Cerebellar nuclear complex (tissue), 1 donor: Measurements from ENCODE around the gene ANK3.

Experiments used
- DNase-seq, 2 experiments: peaks; one replicate each; lab custom pipeline; 2025; lab: John Stamatoyannopoulos, UW

The ANK3 gene

GRCh38 chr10:60176925-60177324 lies 212.8 kb downstream of the ANK3 start:
- DNase-seq, result no peak

GRCh38 chr10:60175441-60175971 lies 214.2 kb downstream of the ANK3 start:
- no peak for DNase-seq

GRCh38 chr10:60172363-60172990 lies 217.2 kb downstream of the ANK3 start:
- DNase-seq, result no peak

- DNase-seq, result no peak
These were observed 218.2 kb downstream of the ANK3 start for GRCh38 chr10:60171436-60172013.

- DNase-seq, result no peak
These were observed 219.4 kb downstream of the ANK3 start for GRCh38 chr10:60170250-60170649.

DNA sequence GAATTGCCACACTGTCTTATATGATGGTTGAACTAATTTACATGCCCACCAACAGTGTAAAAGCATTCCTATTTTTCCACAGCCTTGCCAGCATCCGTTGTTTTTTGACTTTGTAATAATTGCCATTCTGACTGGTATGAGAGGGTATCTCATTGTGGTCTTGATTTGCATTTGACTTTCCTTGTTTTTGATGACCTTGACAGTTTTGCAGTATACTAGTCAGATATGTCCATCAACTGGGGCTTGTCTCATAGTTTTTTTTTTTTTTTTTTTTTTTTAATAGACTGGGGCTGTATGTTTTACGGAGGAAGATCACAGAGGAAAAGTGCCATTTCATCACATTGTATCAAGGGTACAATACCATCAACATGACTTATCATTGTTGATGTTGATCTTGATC lies 220.6 kb downstream of the ANK3 start:
- no peak for DNase-seq

GRCh38 chr10:60167050-60167449 lies 222.6 kb downstream of the ANK3 start:
- peak in 1 of 2 experiments; percentile 27 for DNase-seq

DNA sequence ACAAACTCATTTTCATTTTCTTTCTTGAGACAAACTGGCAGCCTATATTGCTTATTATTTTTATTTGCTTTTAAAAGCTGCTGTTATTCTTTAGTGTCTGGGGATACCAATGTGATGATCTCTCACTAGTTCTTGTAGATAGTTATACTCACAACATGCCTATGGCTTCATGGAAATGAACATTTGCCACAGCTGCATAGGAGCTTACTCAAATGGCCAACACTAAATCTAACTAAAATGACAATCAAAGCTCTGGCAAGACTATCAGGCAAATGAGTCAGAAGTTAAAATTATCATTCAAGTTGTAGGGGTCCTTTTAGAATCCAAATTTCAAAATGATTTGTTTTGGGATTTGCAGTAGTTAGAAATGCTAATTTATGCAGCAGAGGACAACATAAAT lies 225.9 kb downstream of the ANK3 start:
- no peak for DNase-seq

DNA sequence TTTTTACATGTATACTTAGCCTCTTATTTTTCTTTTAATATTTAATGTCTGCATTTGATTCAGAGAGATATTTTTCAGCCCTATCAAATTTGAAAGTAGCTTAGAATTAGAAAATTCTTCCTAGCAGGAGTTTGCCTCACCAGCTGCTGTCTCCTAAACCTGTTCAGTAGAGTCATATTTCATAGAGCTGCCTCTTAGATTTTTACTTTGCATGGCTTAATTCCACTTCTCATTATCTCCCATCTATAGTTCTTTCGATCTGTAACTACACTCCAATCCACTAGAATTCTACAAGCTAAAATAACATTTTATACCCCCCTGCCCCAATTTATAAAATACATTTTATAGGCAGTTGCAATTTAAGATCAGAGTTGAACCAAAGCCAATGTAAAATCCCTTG lies 227.0 kb downstream of the ANK3 start:
- no peak for DNase-seq

DNA sequence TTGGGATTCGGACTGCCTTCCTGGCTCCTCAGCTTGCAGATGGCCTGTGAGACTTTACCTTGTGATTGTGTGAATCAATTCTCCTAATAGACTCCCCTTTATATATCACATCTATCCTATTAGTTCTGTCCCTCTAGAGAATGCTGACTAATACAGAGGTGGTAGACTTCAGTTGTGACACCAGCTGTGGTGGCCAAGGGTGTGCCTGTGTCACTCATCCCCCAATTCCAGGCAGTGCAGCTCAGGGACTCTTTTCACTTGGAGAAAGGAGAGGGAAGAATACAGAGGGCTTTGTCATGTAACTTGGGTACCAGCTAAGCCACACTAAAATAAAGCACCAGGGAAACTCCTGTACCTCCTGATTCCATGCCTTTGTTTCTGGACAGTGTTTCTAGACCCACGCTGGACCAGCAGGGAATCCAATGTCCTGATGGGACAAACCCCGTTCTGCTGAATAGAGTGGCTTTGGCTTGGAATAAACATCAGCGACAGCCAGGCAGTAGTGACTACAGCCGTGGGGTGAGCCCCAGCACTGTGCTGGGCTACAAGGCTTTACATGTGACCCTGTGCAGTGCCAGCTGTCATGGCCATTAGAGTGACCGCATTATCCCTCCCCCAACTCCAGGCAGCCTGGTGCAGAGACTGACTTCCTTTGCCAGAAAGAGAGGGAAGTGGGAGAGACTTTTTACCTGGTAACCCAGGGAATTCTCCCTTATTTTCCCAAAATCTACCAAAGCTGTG lies 233.6 kb downstream of the ANK3 start:
- no peak for DNase-seq

DNA sequence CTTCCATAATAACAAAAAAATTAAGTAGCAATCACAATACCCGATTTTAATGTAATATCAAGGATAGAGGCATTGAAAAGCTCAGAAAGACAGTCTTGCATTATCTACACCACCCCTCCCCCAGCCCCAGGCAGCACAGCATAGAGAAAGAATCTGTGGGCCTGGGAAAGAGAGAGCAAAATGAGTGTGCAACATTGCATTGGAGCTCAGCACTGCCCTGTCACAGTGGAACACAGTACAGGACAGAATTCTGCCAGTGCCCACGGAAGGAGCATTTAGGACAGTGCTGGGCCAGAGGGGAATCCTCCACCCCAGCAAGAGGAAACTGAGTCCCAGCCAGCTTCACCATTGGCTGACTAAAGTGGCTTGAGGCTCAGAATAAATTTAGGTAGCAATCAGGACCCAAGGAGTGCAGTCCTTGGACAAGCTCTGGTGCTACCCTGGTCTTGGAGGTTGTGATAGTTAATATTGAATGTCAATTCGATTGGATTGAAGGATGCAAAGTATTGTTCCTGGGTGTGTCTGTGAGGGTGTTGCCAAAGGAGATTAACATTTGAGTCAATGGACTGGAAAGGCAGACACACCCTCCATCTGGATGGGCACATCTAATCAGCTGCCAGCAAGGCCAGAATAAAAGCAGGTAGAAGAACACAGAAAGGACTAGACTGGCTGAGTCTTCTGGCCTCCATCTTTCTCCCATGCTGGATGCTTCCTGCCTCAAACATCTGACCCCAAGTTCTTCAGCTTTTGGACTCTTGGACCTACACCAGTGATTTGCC lies 234.4 kb downstream of the ANK3 start:
- no peak for DNase-seq

- no peak for DNase-seq
These were observed 240.7 kb downstream of the ANK3 start for GRCh38 chr10:60149003-60149402.

DNA sequence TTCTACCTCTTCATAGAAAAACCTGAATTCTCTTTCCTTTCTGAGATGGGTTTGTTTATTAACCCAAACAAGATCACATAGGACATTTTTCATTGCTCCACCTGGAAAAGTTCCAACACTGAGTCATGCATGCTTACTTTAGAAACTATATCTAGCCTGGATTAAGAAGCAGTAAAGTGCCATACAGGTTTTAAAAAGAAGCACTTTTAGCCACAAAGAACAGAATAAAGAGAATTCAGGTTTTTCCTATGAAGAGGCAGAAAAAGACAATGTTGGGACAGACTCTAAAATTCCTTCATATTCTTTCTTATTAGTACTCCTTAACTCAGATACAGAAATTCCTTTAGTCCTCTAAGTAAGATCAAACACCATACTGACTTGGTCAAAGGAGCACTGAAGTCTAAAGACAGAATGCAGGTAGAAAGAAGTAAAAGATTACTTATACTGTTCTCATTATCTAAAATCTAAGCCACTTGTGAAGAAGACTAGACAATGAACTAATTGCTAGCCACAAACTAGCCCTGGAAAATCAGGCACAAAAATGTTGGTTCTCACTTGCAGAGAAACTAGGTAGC lies 241.3 kb downstream of the ANK3 start:
- no peak for DNase-seq

GRCh38 chr10:60147576-60148265 lies 242.0 kb downstream of the ANK3 start:
- no peak for DNase-seq

- DNase-seq, result no peak
These were observed 242.7 kb downstream of the ANK3 start for GRCh38 chr10:60147025-60147424.

DNA sequence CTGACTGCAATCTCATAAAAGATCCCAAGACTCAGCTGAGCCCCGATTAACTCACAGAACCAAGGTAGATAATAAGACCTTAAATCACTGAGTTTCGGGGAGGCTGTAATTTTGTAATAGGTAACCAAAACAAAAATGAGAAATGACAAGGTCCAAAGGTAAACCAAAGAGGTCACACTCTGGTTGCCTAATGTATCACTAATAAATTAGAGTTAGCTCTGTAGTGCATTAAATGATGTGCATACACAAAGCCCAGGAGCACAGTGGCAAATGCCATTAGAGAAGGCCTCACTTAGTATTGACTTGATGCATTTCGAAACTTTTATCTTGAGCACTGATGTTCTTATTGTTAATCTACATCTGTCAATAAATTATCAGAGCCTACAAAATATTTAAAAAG lies 245.6 kb downstream of the ANK3 start:
- DNase-seq, result no peak

DNA sequence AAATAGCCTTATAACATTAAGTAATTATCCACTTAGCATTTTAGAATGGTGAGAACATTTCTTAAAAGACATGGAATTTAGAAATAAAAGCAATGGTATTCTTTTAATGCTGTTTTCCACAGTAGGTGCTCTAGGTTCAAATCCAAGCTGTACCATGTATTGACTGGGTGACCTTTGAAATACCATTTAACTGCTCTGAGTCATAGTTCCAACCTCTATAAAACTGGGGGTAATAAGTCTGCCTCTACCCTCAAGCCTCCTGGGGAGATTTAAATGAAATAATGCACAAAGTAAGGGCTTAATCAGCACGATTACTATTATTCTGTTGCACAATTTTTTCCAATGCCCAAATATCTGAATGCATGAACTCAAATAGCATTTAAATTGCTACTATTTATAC lies 246.9 kb downstream of the ANK3 start:
- DNase-seq, result no peak

- no peak for DNase-seq
These were observed 247.6 kb downstream of the ANK3 start for GRCh38 chr10:60141896-60142559.

GRCh38 chr10:60140651-60141632 lies 248.7 kb downstream of the ANK3 start:
- no peak for DNase-seq
